Mesenchymal stem cell (in vitro differentiated cells and primary cell): ENCODE results near the gene PIANP.

Experiments used
- DNase-seq: peaks from one replicate; pipeline ENCODE4 v3.0.0-alpha.2; 2013
- H2AFZ ChIP-seq: one replicate; pipeline ENCODE4 v1.6.1; 2013; ENCODE audit warnings: low read depth, mild to moderate bottlenecking, control low read depth, inconsistent platforms, low read length, moderate library complexity
- H2AK5ac ChIP-seq: 2 replicates; pipeline ENCODE4 v1.6.1; 2013; ENCODE audit warnings: low read length, moderate library complexity, mild to moderate bottlenecking, inconsistent platforms; ENCODE audit not compliant: severe bottlenecking
- H2BK120ac ChIP-seq: one replicate; pipeline ENCODE4 v1.6.1; 2013; ENCODE audit warnings: low read depth, mild to moderate bottlenecking, inconsistent platforms, low read length, moderate library complexity
- H2BK12ac ChIP-seq, 2 experiments: one replicate each; pipeline ENCODE4 v1.6.1; 2013; ENCODE audit warnings: inconsistent platforms in 2 of 2, low read length in 2 of 2, mild to moderate bottlenecking in 2 of 2, moderate library complexity in 2 of 2, control low read depth in 1 of 2
- H2BK15ac ChIP-seq: one replicate; pipeline ENCODE4 v1.6.1; 2013; ENCODE audit warnings: mild to moderate bottlenecking, low read depth, inconsistent platforms; ENCODE audit not compliant: poor library complexity, severe bottlenecking
- H2BK5ac ChIP-seq: 2 replicates; pipeline ENCODE4 v1.6.1; 2013; ENCODE audit warnings: low read depth, mild to moderate bottlenecking, low read length, control low read depth, inconsistent platforms; ENCODE audit not compliant: poor library complexity, severe bottlenecking
- H3K14ac ChIP-seq, 2 experiments: one replicate each; pipeline ENCODE4 v1.6.1; 2013; ENCODE audit warnings: inconsistent platforms in 2 of 2, low read length in 2 of 2, control low read depth in 1 of 2, mild to moderate bottlenecking in 1 of 2, moderate library complexity in 1 of 2
- H3K18ac ChIP-seq, 2 experiments: one replicate each; pipeline ENCODE4 v1.6.1; 2013; ENCODE audit warnings: inconsistent platforms in 2 of 2, low read length in 2 of 2, control low read depth in 1 of 2, low read depth in 1 of 2, mild to moderate bottlenecking in 1 of 2
- H3K23ac ChIP-seq, 2 experiments: one replicate each; pipeline ENCODE4 v1.6.1; 2013; ENCODE audit warnings: inconsistent platforms in 2 of 2, low read length in 2 of 2, mild to moderate bottlenecking in 2 of 2, moderate library complexity in 2 of 2, control low read depth in 1 of 2
- H3K27ac ChIP-seq: 2 replicates; pipeline ENCODE4 v1.5.1; 2013; ENCODE audit warnings: mild to moderate bottlenecking, moderate library complexity, low read length, control low read depth, inconsistent platforms; ENCODE audit not compliant: poor library complexity, severe bottlenecking
- H3K27me3 ChIP-seq, 2 experiments: 2 replicates each; pipeline versions ENCODE4 v1.6.1 to v1.7.0; 2013; ENCODE audit warnings: low read length in 2 of 2, mild to moderate bottlenecking in 2 of 2, moderate library complexity in 2 of 2, control low read depth in 1 of 2, inconsistent platforms in 1 of 2; ENCODE audit not compliant: control insufficient read depth in 1 of 2, insufficient read depth in 1 of 2
- H3K36me3 ChIP-seq, 2 experiments: 2 replicates each; pipeline versions ENCODE4 v1.6.1 to v1.7.0; 2013; ENCODE audit warnings: low read length in 2 of 2, control low read depth in 1 of 2, inconsistent platforms in 1 of 2, low read depth in 1 of 2, mild to moderate bottlenecking in 1 of 2; ENCODE audit not compliant: insufficient read depth in 2 of 2, control insufficient read depth in 1 of 2
- H3K4ac ChIP-seq, 2 experiments: one replicate each; pipeline ENCODE4 v1.6.1; 2013; ENCODE audit warnings: inconsistent platforms in 2 of 2, low read length in 2 of 2, mild to moderate bottlenecking in 2 of 2, moderate library complexity in 2 of 2, control low read depth in 1 of 2, low read depth in 1 of 2
- H3K4me1 ChIP-seq: 2 replicates; pipeline ENCODE4 v1.6.1; 2013; ENCODE audit warnings: low read depth, low read length, control low read depth; ENCODE audit not compliant: control insufficient read depth, insufficient read depth
- H3K4me2 ChIP-seq: 2 replicates; pipeline ENCODE4 v1.6.1; 2013; ENCODE audit warnings: low read length, mild to moderate bottlenecking, inconsistent platforms; ENCODE audit not compliant: poor library complexity, severe bottlenecking
- H3K4me3 ChIP-seq, 2 experiments: 2 replicates each; pipeline versions ENCODE4 v1.5.1 to v1.7.0; 2013; ENCODE audit warnings: low read length in 2 of 2, mild to moderate bottlenecking in 2 of 2, control low read depth in 1 of 2, low read depth in 1 of 2; ENCODE audit not compliant: insufficient read depth in 1 of 2
- H3K79me1 ChIP-seq: replicated peaks from 2 replicates; pipeline ENCODE4 v1.6.1; 2013; ENCODE audit warnings: mild to moderate bottlenecking, control low read depth, low read length, inconsistent platforms; ENCODE audit not compliant: poor library complexity, severe bottlenecking
- H3K9ac ChIP-seq: 2 replicates; pipeline ENCODE4 v1.7.0; 2013; ENCODE audit warnings: mild to moderate bottlenecking, low read length, moderate library complexity
- H3K9me3 ChIP-seq: 2 replicates; pipeline ENCODE4 v1.7.0; 2013; ENCODE audit warnings: mild to moderate bottlenecking, low read length; ENCODE audit not compliant: control insufficient read depth
- H4K8ac ChIP-seq: one replicate; pipeline ENCODE4 v1.6.1; 2013; ENCODE audit warnings: inconsistent platforms, mild to moderate bottlenecking, low read length, moderate library complexity
- H4K91ac ChIP-seq: one replicate; pipeline ENCODE4 v1.6.1; 2013; ENCODE audit warnings: mild to moderate bottlenecking, low read length, inconsistent platforms
- WGBS: methylation state at CpG from one replicate; pipeline ENCODE4 v1.1.7; 2013; ENCODE audit warnings: mixed read lengths; 5-methylcytosine and 5-hydroxymethylcytosine counted together

PIANP gene

DNA sequence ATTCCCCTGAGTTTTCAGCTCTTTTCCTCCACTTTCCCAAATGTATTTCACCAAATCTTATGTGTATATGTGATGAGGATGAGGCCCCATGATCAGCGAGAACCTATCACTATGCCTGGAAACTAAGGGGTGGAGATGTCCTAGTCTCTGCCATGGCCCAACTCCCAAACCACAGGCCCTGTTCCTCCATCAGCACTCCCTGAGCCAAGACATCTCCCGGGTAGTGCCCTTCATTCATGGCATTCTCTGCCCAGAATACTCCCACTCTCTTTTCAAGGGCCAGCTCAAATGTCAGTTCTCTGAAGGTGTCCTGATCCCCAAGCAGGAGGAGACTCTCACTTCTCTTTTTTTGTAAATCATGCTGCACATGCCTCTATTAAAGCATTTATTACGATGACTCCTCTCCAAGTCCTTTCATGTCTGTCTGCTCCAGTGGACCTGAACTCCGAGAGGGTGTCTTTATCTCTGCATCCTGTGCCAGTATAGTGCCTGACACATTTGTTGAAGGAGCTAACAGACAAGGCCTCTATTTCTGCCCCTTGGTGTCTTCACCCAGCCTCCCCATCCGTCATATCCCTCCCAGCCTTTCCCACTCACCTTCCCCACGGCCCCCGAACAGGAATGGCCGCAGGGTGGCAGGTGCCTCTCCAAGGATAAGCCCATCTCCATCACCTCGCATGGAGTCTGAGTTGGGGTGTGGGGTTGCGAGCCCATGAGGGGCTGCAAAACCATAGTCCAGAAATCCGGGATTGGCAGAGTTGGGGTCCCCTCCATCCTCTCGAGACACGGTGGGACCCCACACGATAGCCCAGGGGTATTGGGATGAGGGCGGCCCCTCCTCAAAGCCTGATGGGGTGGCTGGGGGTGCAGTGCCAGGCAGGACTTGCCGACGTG, 3.7 kb downstream of the PIANP start:
- no peak overlapping the region for H2BK120ac ChIP-seq
- 88% methylated on average over 17 of the region's 17 CpGs for WGBS
- no peak overlapping the region for H3K9ac ChIP-seq
- H3K14ac ChIP-seq, result no peak overlapping the region
- no peak overlapping the region for H3K23ac ChIP-seq
- no peak overlapping the region for H4K8ac ChIP-seq
- DNase-seq, result no peak
- no peak overlapping the region for H4K91ac ChIP-seq
- peaks cover 6 to 39% of the 10 kb centered on the region in 2 experiments for H3K36me3 ChIP-seq
- H3K4me3 ChIP-seq, result no peak overlapping the region
- no peak overlapping the region for H2AK5ac ChIP-seq
- H3K27ac ChIP-seq, result no peak overlapping the region
- H2BK12ac ChIP-seq, result no peak overlapping the region
- no peaks in the 10 kb centered on the region for H3K9me3 ChIP-seq
- H2BK15ac ChIP-seq, result no peak overlapping the region
- no peak overlapping the region for H3K4me2 ChIP-seq
- peaks cover 23% of the 10 kb centered on the region for H3K4me1 ChIP-seq
- H3K27me3 ChIP-seq, result peaks cover 10 to 37% of the 10 kb centered on the region in 2 experiments
- H2AFZ ChIP-seq, result no peak overlapping the region
- H3K79me1 ChIP-seq, result peaks cover 7% of the 10 kb centered on the region
- H3K4ac ChIP-seq, result no peak overlapping the region
- no peak overlapping the region for H3K18ac ChIP-seq
- H2BK5ac ChIP-seq, result no peak overlapping the region

DNA sequence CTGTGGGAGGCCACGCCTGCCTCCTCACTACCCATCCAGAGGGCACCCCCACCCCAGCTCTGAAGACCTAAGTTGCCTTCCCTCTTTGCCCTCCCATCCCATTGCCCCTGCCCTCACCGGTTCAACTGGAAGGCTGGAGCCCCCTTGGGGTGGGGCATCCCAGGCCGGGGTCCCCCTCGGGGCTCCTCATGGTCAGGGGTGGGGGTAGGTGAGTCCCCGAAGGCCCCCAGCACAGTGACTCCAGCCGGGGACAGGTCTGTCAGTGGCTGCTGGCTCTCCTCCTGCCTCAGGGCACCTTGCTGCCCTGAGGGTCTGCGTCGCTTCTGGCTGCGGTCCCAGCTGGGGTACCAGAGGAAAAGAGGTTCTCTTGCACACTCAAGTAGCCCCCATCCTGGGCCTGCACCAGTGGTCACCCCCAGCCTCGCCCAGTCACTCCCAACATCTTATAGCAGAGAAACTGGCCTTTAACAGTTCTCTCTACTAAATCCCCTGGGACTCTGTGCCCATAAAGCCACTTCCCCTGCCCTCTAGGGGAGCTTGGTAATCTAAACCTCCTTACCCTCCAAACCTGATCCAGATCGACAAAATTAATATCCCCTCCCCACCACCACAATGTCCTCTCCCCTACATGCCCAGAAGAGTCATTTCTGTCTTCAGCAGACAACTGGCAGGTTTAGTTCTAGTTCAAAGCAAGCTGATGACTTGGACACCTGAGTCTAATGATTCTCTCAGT, 5.1 kb downstream of the PIANP start:
- no peak overlapping the region for H2BK120ac ChIP-seq
- H4K91ac ChIP-seq, result no peak overlapping the region
- no peak overlapping the region for H3K9ac ChIP-seq
- H3K36me3 ChIP-seq, result peaks cover 6 to 39% of the 10 kb centered on the region in 2 experiments
- no peaks in the 10 kb centered on the region for H3K9me3 ChIP-seq
- H2BK5ac ChIP-seq, result no peak overlapping the region
- peaks cover 20% of the 10 kb centered on the region for H3K4me1 ChIP-seq
- H2AK5ac ChIP-seq, result no peak overlapping the region
- H2AFZ ChIP-seq, result no peak overlapping the region
- no peak overlapping the region for H2BK12ac ChIP-seq
- no peak overlapping the region for H3K4me3 ChIP-seq
- no peak overlapping the region for H3K23ac ChIP-seq
- no peak overlapping the region for H3K4ac ChIP-seq
- H3K18ac ChIP-seq, result no peak overlapping the region
- H2BK15ac ChIP-seq, result no peak overlapping the region
- H3K4me2 ChIP-seq, result no peak overlapping the region
- H3K79me1 ChIP-seq, result peaks cover 9% of the 10 kb centered on the region
- peaks cover 0 to 25% of the 10 kb centered on the region in 2 experiments for H3K27me3 ChIP-seq
- no peak overlapping the region for H3K27ac ChIP-seq
- 75% methylated on average over 11 of the region's 11 CpGs for WGBS
- no peak overlapping the region for H4K8ac ChIP-seq
- DNase-seq, result no peak
- H3K14ac ChIP-seq, result no peak overlapping the region

DNA sequence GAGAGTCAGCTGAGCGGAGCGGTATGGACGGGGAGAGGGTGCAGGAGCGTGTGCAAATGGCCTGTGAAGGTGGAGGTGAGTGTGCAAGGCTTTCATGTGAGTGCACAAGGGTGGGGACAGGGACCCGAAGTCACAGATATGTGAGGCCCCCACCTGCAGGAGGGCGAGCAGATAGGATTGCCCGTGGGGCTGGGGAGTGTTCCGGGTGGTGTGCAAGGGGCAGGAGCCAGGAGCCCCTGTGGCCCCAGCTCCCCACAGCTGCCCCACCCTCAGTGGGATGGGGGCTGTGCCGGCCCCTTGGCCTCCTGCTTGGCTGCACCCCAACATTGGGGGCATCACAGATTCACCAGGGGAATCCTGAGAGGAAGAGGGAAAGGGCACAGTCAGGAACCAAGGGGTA, 5.9 kb downstream of the PIANP start:
- H4K8ac ChIP-seq, result no peak overlapping the region
- no peak overlapping the region for H3K14ac ChIP-seq
- 80% methylated on average over 9 of the region's 9 CpGs for WGBS
- H3K79me1 ChIP-seq, result peaks cover 12% of the 10 kb centered on the region
- no peak overlapping the region for H2BK12ac ChIP-seq
- H3K4me1 ChIP-seq, result peaks cover 16% of the 10 kb centered on the region
- no peak overlapping the region for H2BK120ac ChIP-seq
- no peak overlapping the region for H2BK5ac ChIP-seq
- peaks cover 0 to 21% of the 10 kb centered on the region in 2 experiments for H3K27me3 ChIP-seq
- no peaks in the 10 kb centered on the region for H3K9me3 ChIP-seq
- H2AFZ ChIP-seq, result no peak overlapping the region
- H2BK15ac ChIP-seq, result no peak overlapping the region
- H3K4ac ChIP-seq, result no peak overlapping the region
- H3K36me3 ChIP-seq, result peaks cover 6 to 39% of the 10 kb centered on the region in 2 experiments
- H3K18ac ChIP-seq, result no peak overlapping the region
- no peak overlapping the region for H2AK5ac ChIP-seq
- no peak overlapping the region for H3K9ac ChIP-seq
- no peak overlapping the region for H3K27ac ChIP-seq
- H4K91ac ChIP-seq, result no peak overlapping the region
- no peak overlapping the region for H3K4me2 ChIP-seq
- DNase-seq, result no peak
- no peak overlapping the region for H3K4me3 ChIP-seq
- no peak overlapping the region for H3K23ac ChIP-seq

DNA sequence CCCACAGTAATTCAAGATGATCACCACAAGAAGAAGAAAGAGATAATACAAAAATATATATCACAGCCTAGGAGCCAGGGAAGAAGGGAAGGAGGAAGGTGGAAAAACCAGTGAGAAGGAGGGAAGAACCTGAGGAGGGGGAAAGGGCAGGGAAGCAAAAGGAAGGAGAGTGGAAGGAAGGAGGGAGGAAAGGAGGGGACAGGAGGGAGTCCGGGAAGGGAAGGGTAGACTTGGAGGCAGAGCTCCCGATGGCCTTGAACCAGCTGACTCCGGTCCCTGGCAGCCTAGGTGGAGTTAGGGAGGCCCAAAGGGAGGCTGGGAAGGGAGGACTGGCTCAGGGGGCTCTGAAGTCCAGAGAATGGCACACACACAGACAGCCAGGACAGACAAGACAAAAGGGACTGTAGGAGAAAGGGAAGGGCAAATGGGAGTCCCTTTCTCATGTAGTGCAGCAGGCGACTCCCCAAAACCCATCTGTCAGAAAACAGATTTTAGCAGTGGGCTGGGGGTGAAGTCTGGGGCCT, 6.7 kb downstream of the PIANP start:
- no peak overlapping the region for H3K27ac ChIP-seq
- H3K18ac ChIP-seq, result no peak overlapping the region
- H3K14ac ChIP-seq, result no peak overlapping the region
- no peak overlapping the region for H4K91ac ChIP-seq
- no peak overlapping the region for H2BK12ac ChIP-seq
- H3K79me1 ChIP-seq, result peaks cover 12% of the 10 kb centered on the region
- no peak overlapping the region for H3K4me2 ChIP-seq
- WGBS, result 78% methylated on average over 4 of the region's 4 CpGs
- H2BK15ac ChIP-seq, result no peak overlapping the region
- no peak overlapping the region for H2BK120ac ChIP-seq
- peaks cover 6 to 39% of the 10 kb centered on the region in 2 experiments for H3K36me3 ChIP-seq
- peaks cover 12% of the 10 kb centered on the region for H3K4me1 ChIP-seq
- no peak overlapping the region for H2BK5ac ChIP-seq
- peaks cover 0 to 12% of the 10 kb centered on the region in 2 experiments for H3K27me3 ChIP-seq
- no peak overlapping the region for H2AK5ac ChIP-seq
- peak overlapping the region; percentile 8 for H3K9ac ChIP-seq
- H2AFZ ChIP-seq, result no peak overlapping the region
- H3K4me3 ChIP-seq, result no peak overlapping the region
- no peak overlapping the region for H3K23ac ChIP-seq
- H3K4ac ChIP-seq, result no peak overlapping the region
- DNase-seq, result no peak
- no peak overlapping the region for H4K8ac ChIP-seq
- no peaks in the 10 kb centered on the region for H3K9me3 ChIP-seq
